WTC11 (cell line): Measurements from ENCODE around the gene TBC1D4. TPM values are rescaled to one million over a fixed set of nuclear protein-coding genes. Genes with fewer than 3 reads are reported as not detected.

ENCODE experiments used
- ATAC-seq: fragments of 200-7000 bp; cut with Tn5 transposase; 2 replicates; pipeline ENCODE4 v1.10.0; 2021; ENCODE audit warnings: mild to moderate bottlenecking, moderate library complexity
- CTCF ChIA-PET: fragments of 300-600 bp; sonication (Branson Sonifier 250); formaldehyde crosslinking; loops from one replicate; lab custom pipeline; 2021; ENCODE audit warnings: antibody characterized with exemption; lab: Charles Lee
- POLR2A ChIA-PET: fragments of 350-600 bp; sonication (Branson Sonifier 250); formaldehyde crosslinking; loops from one replicate; lab custom pipeline; 2021; ENCODE audit warnings: antibody characterized with exemption; lab: Charles Lee
- DNase-seq: peaks from one replicate; pipeline ENCODE4 v3.0.0; 2021; ENCODE audit warnings: low spot score
- H3K27ac Mint-ChIP-seq: 2 replicates; pipeline ENCODE4 v1.8.0; 2021; ENCODE audit warnings: mixed read lengths
- H3K27me3 Mint-ChIP-seq: 2 replicates; pipeline ENCODE4 v1.8.0; 2021; ENCODE audit warnings: low read depth, mild to moderate bottlenecking, moderate library complexity, mixed read lengths
- H3K36me3 Mint-ChIP-seq: 2 replicates; pipeline ENCODE4 v1.8.0; 2021; ENCODE audit warnings: mixed read lengths
- H3K4me1 Mint-ChIP-seq: 2 replicates; pipeline ENCODE4 v1.8.0; 2022; ENCODE audit warnings: mixed read lengths
- H3K4me3 Mint-ChIP-seq: 2 replicates; pipeline ENCODE4 v1.8.0; 2021; ENCODE audit warnings: mild to moderate bottlenecking, moderate library complexity, mixed read lengths
- H3K9me3 Mint-ChIP-seq: 2 replicates; pipeline ENCODE4 v1.8.0; 2021; ENCODE audit warnings: mixed read lengths
- ATF1 ChIP-seq: sonication (generic); formaldehyde crosslinking; IDR thresholded peaks from 2 replicates; pipeline ENCODE4 v1.8.1; 2023; ENCODE audit warnings: mild to moderate bottlenecking, moderate library complexity, missing genetic modification reagents
- ATF2 ChIP-seq: sonication (generic); formaldehyde crosslinking; IDR thresholded peaks from 2 replicates; pipeline ENCODE4 v1.8.1; 2022; ENCODE audit warnings: low read depth, missing genetic modification reagents, borderline replicate concordance
- CREB1 ChIP-seq: sonication (generic); formaldehyde crosslinking; IDR thresholded peaks from 2 replicates; pipeline ENCODE4 v1.8.0; 2023; ENCODE audit warnings: mild to moderate bottlenecking, missing genetic modification reagents
- ELF4 ChIP-seq: sonication (generic); formaldehyde crosslinking; IDR thresholded peaks from 2 replicates; pipeline ENCODE4 v1.8.1; 2022; ENCODE audit warnings: low read depth, mild to moderate bottlenecking, moderate library complexity, missing genetic modification reagents
- EMX1 ChIP-seq: fragments of 250-450 bp; sonication (Bioruptor Pico); IDR thresholded peaks from 2 replicates; pipeline ENCODE4 v1.8.0; 2021; ENCODE audit warnings: mild to moderate bottlenecking
- ERG ChIP-seq: fragments of 250-450 bp; sonication (Bioruptor Pico); IDR thresholded peaks from 2 replicates; pipeline ENCODE4 v1.8.0; 2021; ENCODE audit warnings: mild to moderate bottlenecking
- ESRRA ChIP-seq: sonication (generic); formaldehyde crosslinking; IDR thresholded peaks from 2 replicates; pipeline ENCODE4 v1.8.1; 2022; ENCODE audit warnings: mild to moderate bottlenecking, missing genetic modification reagents, borderline replicate concordance
- ETV6 ChIP-seq: sonication (generic); formaldehyde crosslinking; IDR thresholded peaks from 2 replicates; pipeline ENCODE4 v1.8.1; 2022; ENCODE audit warnings: mild to moderate bottlenecking, missing genetic modification reagents
- FOXK1 ChIP-seq: sonication (generic); formaldehyde crosslinking; IDR thresholded peaks from 2 replicates; pipeline ENCODE4 v1.8.0; 2022; ENCODE audit warnings: mild to moderate bottlenecking, moderate library complexity, missing genetic modification reagents
- GABPB1 ChIP-seq: sonication (generic); formaldehyde crosslinking; IDR thresholded peaks from 2 replicates; pipeline ENCODE4 v1.8.1; 2023; ENCODE audit warnings: mild to moderate bottlenecking, missing genetic modification reagents
- MAX ChIP-seq: sonication (generic); formaldehyde crosslinking; IDR thresholded peaks from 2 replicates; pipeline ENCODE4 v1.8.0; 2022; ENCODE audit warnings: mild to moderate bottlenecking, missing genetic modification reagents
- MLX ChIP-seq: sonication (generic); formaldehyde crosslinking; IDR thresholded peaks from 2 replicates; pipeline ENCODE4 v1.8.1; 2023; ENCODE audit warnings: mild to moderate bottlenecking, missing genetic modification reagents, moderate library complexity
- MXD4 ChIP-seq: fragments of 250-450 bp; sonication (Bioruptor Pico); IDR thresholded peaks from 2 replicates; pipeline ENCODE4 v1.8.0; 2021; ENCODE audit warnings: mild to moderate bottlenecking, moderate library complexity, borderline replicate concordance
- MYBL2 ChIP-seq: sonication (generic); formaldehyde crosslinking; IDR thresholded peaks from 2 replicates; pipeline ENCODE4 v1.8.1; 2023; ENCODE audit warnings: mild to moderate bottlenecking, moderate library complexity, missing genetic modification reagents
- NFYB ChIP-seq: sonication (generic); formaldehyde crosslinking; conservative IDR thresholded peaks from 2 replicates; pipeline ENCODE4 v1.8.0; 2022; ENCODE audit warnings: low read depth, missing genetic modification reagents
- NR1H2 ChIP-seq: sonication (generic); formaldehyde crosslinking; IDR thresholded peaks from 2 replicates; pipeline ENCODE4 v1.9.0; 2021; ENCODE audit warnings: mild to moderate bottlenecking, moderate library complexity, missing genetic modification reagents
- NR3C1 ChIP-seq: sonication (generic); formaldehyde crosslinking; conservative IDR thresholded peaks from 2 replicates; pipeline ENCODE4 v1.8.1; 2023; ENCODE audit warnings: low read depth, mild to moderate bottlenecking, missing genetic modification reagents
- PRRX2 ChIP-seq: fragments of 250-450 bp; sonication (Bioruptor Pico); IDR thresholded peaks from 2 replicates; pipeline ENCODE4 v1.8.0; 2021; ENCODE audit warnings: mild to moderate bottlenecking
- RORB ChIP-seq: fragments of 250-450 bp; sonication (Bioruptor Pico); IDR thresholded peaks from 2 replicates; pipeline ENCODE4 v1.9.0; 2021; ENCODE audit warnings: mild to moderate bottlenecking
- TCF7 ChIP-seq: sonication (generic); formaldehyde crosslinking; IDR thresholded peaks from 2 replicates; pipeline ENCODE4 v1.8.0; 2022; ENCODE audit warnings: mild to moderate bottlenecking, low read depth, missing genetic modification reagents, moderate library complexity
- TEAD4 ChIP-seq: sonication (generic); formaldehyde crosslinking; IDR thresholded peaks from 2 replicates; pipeline ENCODE4 v1.8.0; 2022; ENCODE audit warnings: mild to moderate bottlenecking, missing genetic modification reagents
- USF1 ChIP-seq: sonication (generic); formaldehyde crosslinking; IDR thresholded peaks from 2 replicates; pipeline ENCODE4 v1.8.0; 2022; ENCODE audit warnings: mild to moderate bottlenecking, missing genetic modification reagents
- USF2 ChIP-seq: sonication (generic); formaldehyde crosslinking; IDR thresholded peaks from 2 replicates; pipeline ENCODE4 v1.8.1; 2023; ENCODE audit warnings: mild to moderate bottlenecking, missing genetic modification reagents, moderate library complexity
- ZBTB21 ChIP-seq: sonication (generic); formaldehyde crosslinking; IDR thresholded peaks from 2 replicates; pipeline ENCODE4 v1.8.1; 2023; ENCODE audit warnings: mild to moderate bottlenecking, missing genetic modification reagents, borderline replicate concordance
- ZBTB43 ChIP-seq: sonication (generic); formaldehyde crosslinking; IDR thresholded peaks from 2 replicates; pipeline ENCODE4 v1.8.1; 2023; ENCODE audit warnings: mild to moderate bottlenecking, missing genetic modification reagents
- ZNF121 ChIP-seq: sonication (generic); formaldehyde crosslinking; IDR thresholded peaks from 2 replicates; pipeline ENCODE4 v1.8.0; 2023; ENCODE audit warnings: missing genetic modification reagents
- ZNF263 ChIP-seq: sonication (generic); formaldehyde crosslinking; IDR thresholded peaks from 2 replicates; pipeline ENCODE4 v1.8.1; 2022; ENCODE audit warnings: low read depth, mild to moderate bottlenecking, moderate library complexity, missing genetic modification reagents
- total RNA-seq: library from RNA; stranded (reverse); gene quantifications from 3 replicates; pipeline ENCODE4 v1.2.3, GENCODE V29; 2021

TBC1D4 gene
- total RNA-seq, 1 experiment from 2014 or later, result 37.1 TPM

GRCh38 chr13:75384879-75385707, 96.9 kb downstream of the TBC1D4 start:
- no peak for DNase-seq
- POLR2A ChIA-PET, result interaction anchor here (0.7 kb wide), 1 partner anchor 52 kb away, joined by 6 read pairs; no protein-coding TSS in a partner anchor
- no peaks in the 10 kb centered on the region for H3K27me3 Mint-ChIP-seq
- peak; percentile 44; the same call in 1 of the 2 replicates for ATAC-seq
- peaks cover 18% of the 10 kb centered on the region for H3K4me1 Mint-ChIP-seq
- peak overlapping the region; percentile 46; the same call in 1 of the 2 replicates for H3K27ac Mint-ChIP-seq
- H3K36me3 Mint-ChIP-seq, result no peaks in the 10 kb centered on the region
- no peaks in the 10 kb centered on the region for H3K9me3 Mint-ChIP-seq
- TF ChIP-seq ATF2 (CRISPR knock-in tag) (no peak), GABPB1 (CRISPR knock-in tag) (no peak), ZBTB21 (CRISPR knock-in tag) (no peak), MXD4 (CRISPR knock-in tag) (no peak), ZBTB43 (CRISPR knock-in tag) (no peak), MYBL2 (CRISPR knock-in tag) (no peak), ATF1 (CRISPR knock-in tag) (no peak), MLX (CRISPR knock-in tag) (no peak), ETV6 (CRISPR knock-in tag) (no peak), PRRX2 (CRISPR knock-in tag) (no peak), ZNF121 (CRISPR knock-in tag) (no peak), TCF7 (no peak), USF2 (CRISPR knock-in tag) (no peak), CREB1 (CRISPR knock-in tag) (no peak), RORB (CRISPR knock-in tag) (no peak), NFYB (CRISPR knock-in tag) (no peak), ZNF263 (no peak), EMX1 (CRISPR knock-in tag) (no peak), ELF4 (CRISPR knock-in tag) (no peak)
- no peak overlapping the region for H3K4me3 Mint-ChIP-seq
- CTCF ChIA-PET, result interaction anchor here (1.1 to 1.4 kb wide), 2 partner anchors 12 to 13 kb away, joined by 3 read pairs; no protein-coding TSS in a partner anchor

- peaks cover 30% of the 10 kb centered on the region for H3K4me1 Mint-ChIP-seq
- no peak overlapping the region for H3K4me3 Mint-ChIP-seq
- CTCF ChIA-PET, result interaction anchor here (0.9 to 1.7 kb wide), 2 partner anchors 11 to 99 kb away, joined by 3 to 6 read pairs; partner anchors contain the start of gene TBC1D4
- H3K36me3 Mint-ChIP-seq, result no peaks in the 10 kb centered on the region
- H3K9me3 Mint-ChIP-seq, result no peaks in the 10 kb centered on the region
- POLR2A ChIA-PET, result no interaction called here
- DNase-seq (no peak), ATAC-seq (no peak)
- no peaks in the 10 kb centered on the region for H3K27me3 Mint-ChIP-seq
- H3K27ac Mint-ChIP-seq, result no peak overlapping the region
- TF ChIP-seq MAX (CRISPR knock-in tag) (no peak), ERG (CRISPR knock-in tag) (no peak), TEAD4 (CRISPR knock-in tag) (no peak), FOXK1 (no peak), USF2 (CRISPR knock-in tag) (no peak), USF1 (CRISPR knock-in tag) (no peak), NR3C1 (CRISPR knock-in tag) (no peak), PRRX2 (CRISPR knock-in tag) (no peak), NR1H2 (no peak), ESRRA (no peak)
Observed at GRCh38 chr13:75383064-75383715, 98.8 kb downstream of the TBC1D4 start.
